K562 (cell line): ENCODE data around the gene PHLDB3. TPM values are rescaled to one million over a fixed set of nuclear protein-coding genes. Genes with fewer than 3 reads are reported as not detected.

Experiments used
- ATAC-seq: fragments of 200-7000 bp; cut with Tn5 transposase; 3 replicates; pipeline ENCODE4 v1.9.1; 2020; ENCODE audit warnings: moderate library complexity
- BruUV-seq: library from RNA; stranded (reverse); fragments of 400-500 nt; replicated peaks from 2 replicates; lab custom pipeline; 2021; lab: Mats Ljungman, UMichigan
- CTCF ChIA-PET: fragments of 300-600 bp; formaldehyde crosslinking; extraction: SDS; loops from one replicate; lab custom pipeline; 2021; ENCODE audit warnings: low intra/inter-chr PET ratio; lab: Yijun Ruan, JAX
- POLR2A ChIA-PET: fragments of 300-600, 350-650 bp; sonication (Branson Sonifier 250); formaldehyde crosslinking; extraction: SDS; loops from one replicate; lab custom pipeline; 2021; ENCODE audit warnings: antibody characterized with exemption, inconsistent platforms; lab: Yijun Ruan, JAX
- DNase-seq, 4 experiments: peaks; one replicate each; pipeline versions ENCODE4 v3.0.0 to v3.0.0-alpha.2; 2011 to 2018; ENCODE audit warnings: low spot score in 3 of 4, mixed read lengths in 3 of 4; ENCODE audit errors: extremely low read depth in 1 of 4
- FAIRE-seq: peaks from 2 replicates; lab custom pipeline; 2011; peaks lifted over from hg19 to GRCh38; lab: Jason Lieb, UNC
- H2AFZ ChIP-seq: 2 replicates; pipeline ENCODE4 v1.6.0; 2011; ENCODE audit warnings: low read depth, low read length, control low read depth, inconsistent platforms
- H3K27ac ChIP-seq: fragments of 200-600 bp; 3 replicates; pipeline ENCODE4 v1.8.0; 2011; ENCODE audit warnings: low read depth, mild to moderate bottlenecking, control low read depth, inconsistent platforms, low read length, moderate library complexity, mixed read lengths; ENCODE audit errors: extremely low read depth
- H3K27me3 ChIP-seq, 2 experiments: fragments of 300-600 bp in 1 of 2; 2 replicates in 1 of 2; 3 replicates in 1 of 2; pipeline versions ENCODE4 v1.6.0 to v1.8.0; 2011; ENCODE audit warnings: inconsistent platforms in 2 of 2, low read length in 2 of 2, mild to moderate bottlenecking in 1 of 2, mixed read lengths in 1 of 2, moderate library complexity in 1 of 2; ENCODE audit not compliant: control insufficient read depth in 2 of 2, insufficient read depth in 2 of 2
- H3K36me3 ChIP-seq: fragments of 300-600 bp; 3 replicates; pipeline ENCODE4 v1.8.0; 2011; ENCODE audit warnings: mild to moderate bottlenecking, low read length, inconsistent platforms; ENCODE audit not compliant: control insufficient read depth, insufficient read depth
- H3K4me1 ChIP-seq, 2 experiments: fragments of 200-600 bp in 1 of 2; replicated peaks in 1 of 2; 2 replicates in 1 of 2; 3 replicates in 1 of 2; pipeline versions ENCODE4 v1.5.1 to v1.8.0; 2011; ENCODE audit warnings: inconsistent platforms in 2 of 2, low read length in 2 of 2, mild to moderate bottlenecking in 1 of 2, mixed read lengths in 1 of 2, moderate library complexity in 1 of 2; ENCODE audit not compliant: control insufficient read depth in 2 of 2, insufficient read depth in 2 of 2
- H3K4me2 ChIP-seq: 2 replicates; pipeline ENCODE4 v1.6.1; 2011; ENCODE audit warnings: low read length, control low read depth, inconsistent platforms, mixed read lengths; ENCODE audit not compliant: insufficient read depth
- H3K4me3 ChIP-seq: fragments of 200-600 bp; sonication (generic), shearing (Covaris generic); 2 replicates; pipeline ENCODE4 v1.5.1; 2016; ENCODE audit warnings: control low read depth, inconsistent platforms
- H3K79me2 ChIP-seq: fragments of 200-600 bp; 3 replicates; pipeline ENCODE4 v1.8.0; 2011; ENCODE audit warnings: low read length, inconsistent platforms; ENCODE audit not compliant: control insufficient read depth, insufficient read depth
- H3K9ac ChIP-seq, 2 experiments: 2 replicates each; pipeline versions ENCODE4 v1.6.0 to v1.6.1; 2011; ENCODE audit warnings: low read depth in 2 of 2, low read length in 2 of 2, control low read depth in 1 of 2, inconsistent platforms in 1 of 2, mild to moderate bottlenecking in 1 of 2, mixed read lengths in 1 of 2; ENCODE audit not compliant: insufficient read depth in 1 of 2
- H3K9me1 ChIP-seq: one replicate; pipeline ENCODE4 v1.6.0; 2011; ENCODE audit warnings: inconsistent platforms, mild to moderate bottlenecking, low read length, moderate library complexity; ENCODE audit not compliant: control insufficient read depth, insufficient read depth
- H3K9me3 ChIP-seq: replicated peaks from 2 replicates; pipeline ENCODE4 v1.5.1; 2011; ENCODE audit warnings: low read depth, low read length, inconsistent platforms; ENCODE audit not compliant: control insufficient read depth, insufficient read depth
- H4K20me1 ChIP-seq: replicated peaks from 2 replicates; pipeline ENCODE4 v1.6.1; 2011; ENCODE audit warnings: low read length, inconsistent platforms, mixed read lengths; ENCODE audit not compliant: control insufficient read depth, insufficient read depth
- CREB3 ChIP-seq: fragments of 450-650 bp; conservative IDR thresholded peaks from 2 replicates; pipeline ENCODE4 v1.6.1; 2016; ENCODE audit warnings: missing genetic modification characterization, low read depth, mild to moderate bottlenecking, missing compliant biosample characterization, moderate library complexity
- PTRF ChIP-seq: fragments of 450-650 bp; IDR thresholded peaks from 2 replicates; pipeline ENCODE4 v1.6.1; 2016; ENCODE audit warnings: mild to moderate bottlenecking, missing genetic modification characterization, missing compliant biosample characterization
- ZKSCAN3 ChIP-seq: fragments of 250-450 bp; sonication (Bioruptor Pico); IDR thresholded peaks from 2 replicates; pipeline ENCODE4 v1.4.0; 2020
- WGBS: fragments of 100-300 bp; shearing (Covaris generic); methylation state at CpG from one replicate; pipeline ENCODE4 v1.1.6; 2016; ENCODE audit warnings: low coverage, mixed read lengths; ENCODE audit not compliant: insufficient coverage; ENCODE audit errors: missing lambda C conversion rate; 5-methylcytosine and 5-hydroxymethylcytosine counted together
- in situ Hi-C: fragments of 300-500 bp; cut with MboI; formaldehyde crosslinking; loops from 4 replicates; pipeline ENCODE4 v1.15.0; 2018; ENCODE audit warnings: inconsistent platforms, mixed read lengths
- intact Hi-C: fragments of 100-400 bp; cut with micrococcal nuclease; formaldehyde crosslinking; loops from 2 replicates; pipeline ENCODE4 v1.14.2; 2022
- polyA plus RNA-seq, 8 experiments: library from polyadenylated mRNA; depleted of rRNA in 4 of 8; stranded (reverse) in 5 of 8; unstranded in 3 of 8; fragments of >200 nt; fragmentation: Nextera tagmentation in 2 of 8; fragmentation: Illumina TruSeq in 1 of 8; extraction: Ambion mirVana in 2 of 8; extraction: Trizol in 1 of 8; gene quantifications; 2 replicates each; pipeline versions ENCODE4 v1.2.1 to v1.2.3, GENCODE V29; 2011 to 2014; ENCODE audit warnings: inconsistent platforms in 1 of 8, missing spikeins in 1 of 8
- total RNA-seq, 7 experiments: library from RNA; depleted of rRNA in 6 of 7; stranded (reverse); fragments of >200 nt in 6 of 7; fragmentation: Illumina TruSeq in 2 of 7; extraction: Trizol in 2 of 7; gene quantifications; 2 replicates each; pipeline versions ENCODE4 v1.2.1 to v1.2.3, GENCODE V29; 2011 to 2021; ENCODE audit warnings: low replicate concordance in 1 of 7
- TF ChIP-seq, protein P1 (sequence below), 2 experiments: IDR thresholded peaks in 1 of 2; conservative IDR thresholded peaks in 1 of 2; 2 replicates each; pipeline ENCODE4 v1.6.1; 2016; ENCODE audit warnings: low read depth in 2 of 2, mild to moderate bottlenecking in 1 of 2, missing compliant biosample characterization in 1 of 2, missing genetic modification characterization in 1 of 2, moderate library complexity in 1 of 2

The PHLDB3 gene
- total and polyA plus RNA-seq, 9 of the 15 experiments (the other 6 are each of a cell fraction or from before 2014, with no cell fraction given): 0.04 to 23.5 (median 3.9) TPM

DNA sequence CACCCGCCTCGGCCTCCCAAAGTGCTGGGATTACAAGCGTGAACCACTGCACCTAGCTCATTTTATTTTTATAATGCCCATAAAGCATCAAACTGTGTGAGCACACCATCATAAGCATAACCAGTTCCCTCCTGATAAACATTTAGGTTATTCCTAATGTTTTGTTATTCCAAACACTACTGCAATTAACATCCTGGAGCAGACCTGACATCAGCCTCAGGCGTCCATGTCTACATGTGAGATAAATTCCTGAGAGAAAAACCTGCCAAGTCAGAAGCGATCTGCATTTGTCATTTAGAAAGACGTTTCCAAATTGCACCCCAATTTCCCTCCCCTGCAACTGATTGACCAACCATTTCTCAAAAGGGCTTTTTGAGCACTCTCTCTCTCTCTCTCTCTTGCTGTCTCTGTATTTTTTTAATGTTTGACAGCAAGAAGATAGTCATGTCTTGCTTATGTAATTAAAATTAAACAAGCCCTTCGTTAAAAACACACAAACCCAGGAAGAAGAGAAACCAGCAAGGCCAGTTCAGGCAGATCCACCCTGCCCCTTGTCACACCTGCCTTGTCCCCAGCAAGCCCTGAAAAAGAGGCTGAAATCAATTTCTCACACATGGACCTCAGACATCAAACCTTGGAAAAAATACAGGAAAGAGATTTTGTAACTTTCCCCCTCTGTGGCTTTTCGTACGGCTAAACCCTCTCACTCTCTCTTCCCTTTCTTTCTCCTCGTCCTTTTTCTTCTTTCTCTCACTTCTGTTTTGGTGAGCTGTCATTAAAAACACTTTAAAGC lies 49.0 kb downstream of the PHLDB3 start:
- Histone ChIP-seq H3K79me2 (no peaks in the 10 kb centered on the region), H3K4me2 (no peak overlapping the region), H3K4me3 (no peak overlapping the region), H3K9ac (no peak overlapping the region), H2AFZ (peak overlapping the region; percentile 58), H3K9me3 (no peaks in the 10 kb centered on the region; the same call in 1 of the 2 replicates), H4K20me1 (no peaks in the 10 kb centered on the region), H3K27me3 (peaks cover 4% of the 10 kb centered on the region in 2 experiments; a peak in 4 of 5 replicates), H3K9me1 (no peaks in the 10 kb centered on the region), H3K4me1 (peaks cover 5 to 7% of the 10 kb centered on the region in 2 experiments; a peak in 2 of 5 replicates), H3K36me3 (no peaks in the 10 kb centered on the region), H3K27ac (no peak overlapping the region)
- DNase-seq (no peak), ATAC-seq (no peak), FAIRE-seq (no peak)
- in situ Hi-C loops (no loop called here), intact Hi-C loops (no loop called here)
- BruUV-seq: no TSS peak
- CTCF ChIA-PET: interaction anchor here (0.6 kb wide), 1 partner anchor 24 kb away, joined by 4 read pairs; no protein-coding TSS in a partner anchor
- POLR2A ChIA-PET: interaction anchor here (1.0 kb wide), 1 partner anchor 8 kb away, joined by 5 read pairs; no protein-coding TSS in a partner anchor
- WGBS: 23% methylated on average over 8 of the region's 10 CpGs
- TF ChIP-seq CREB3 (tag) (no peak), ZKSCAN3 (no peak), PTRF (tag) (no peak)
- TF ChIP-seq, protein P1, sequence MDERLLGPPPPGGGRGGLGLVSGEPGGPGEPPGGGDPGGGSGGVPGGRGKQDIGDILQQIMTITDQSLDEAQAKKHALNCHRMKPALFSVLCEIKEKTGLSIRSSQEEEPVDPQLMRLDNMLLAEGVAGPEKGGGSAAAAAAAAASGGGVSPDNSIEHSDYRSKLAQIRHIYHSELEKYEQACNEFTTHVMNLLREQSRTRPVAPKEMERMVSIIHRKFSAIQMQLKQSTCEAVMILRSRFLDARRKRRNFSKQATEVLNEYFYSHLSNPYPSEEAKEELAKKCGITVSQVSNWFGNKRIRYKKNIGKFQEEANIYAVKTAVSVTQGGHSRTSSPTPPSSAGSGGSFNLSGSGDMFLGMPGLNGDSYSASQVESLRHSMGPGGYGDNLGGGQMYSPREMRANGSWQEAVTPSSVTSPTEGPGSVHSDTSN (CRISPR knock-in tag; IDR thresholded peaks at IDR 0.05; ENCODE audit: low read depth): no peak
- TF ChIP-seq, protein P1 (tag; conservative IDR thresholded peaks at IDR 0.05; ENCODE audit: low read depth): peak; percentile 38; the same call in 1 of the 2 replicates
